Liver (tissue), 9 donors: ENCODE data around the gene GSX2. TPM values are rescaled to one million over a fixed set of nuclear protein-coding genes. Genes with fewer than 3 reads are reported as not detected.

Experiments used
- DNase-seq: peaks from one replicate; pipeline ENCODE4 v3.0.0-alpha.2; 2017; ENCODE audit warnings: low spot score
- H3K27ac ChIP-seq, 2 donors: one replicate each; pipeline ENCODE4 v1.7.0; 2013; ENCODE audit warnings: inconsistent platforms in 2 of 2, low read length in 2 of 2, control low read depth in 1 of 2, low read depth in 1 of 2, mild to moderate bottlenecking in 1 of 2
- H3K27me3 ChIP-seq, 4 donors: one replicate each; pipeline versions ENCODE4 v1.6.1 to v1.7.0; 2013; ENCODE audit warnings: low read length in 3 of 4, inconsistent platforms in 1 of 4, mild to moderate bottlenecking in 1 of 4, moderate library complexity in 1 of 4; ENCODE audit not compliant: control insufficient read depth in 4 of 4, insufficient read depth in 4 of 4
- H3K36me3 ChIP-seq, 4 donors: one replicate each; pipeline versions ENCODE4 v1.6.1 to v1.7.0; 2013; ENCODE audit warnings: low read length in 3 of 4, mild to moderate bottlenecking in 3 of 4, low read depth in 1 of 4, moderate library complexity in 1 of 4; ENCODE audit not compliant: control insufficient read depth in 4 of 4, insufficient read depth in 3 of 4
- H3K4me1 ChIP-seq, 4 donors: one replicate each; pipeline versions ENCODE4 v1.6.1 to v1.7.0; 2013; ENCODE audit warnings: low read length in 3 of 4, mild to moderate bottlenecking in 3 of 4, moderate library complexity in 1 of 4; ENCODE audit not compliant: control insufficient read depth in 4 of 4, insufficient read depth in 4 of 4
- H3K4me3 ChIP-seq, 3 donors: one replicate each; pipeline versions ENCODE4 v1.6.1 to v1.7.0; 2013; ENCODE audit warnings: low read length in 3 of 3, control low read depth in 1 of 3, low read depth in 1 of 3, mild to moderate bottlenecking in 1 of 3
- H3K9ac ChIP-seq, 2 donors: one replicate each; pipeline ENCODE4 v1.7.0; 2013; ENCODE audit warnings: low read length in 2 of 2, mild to moderate bottlenecking in 2 of 2, moderate library complexity in 2 of 2, control low read depth in 1 of 2, low read depth in 1 of 2
- H3K9me3 ChIP-seq, 4 donors: one replicate each; pipeline versions ENCODE4 v1.6.1 to v1.7.0; 2013; ENCODE audit warnings: low read length in 3 of 4; ENCODE audit not compliant: control insufficient read depth in 4 of 4
- EGR1 ChIP-seq, 2 donors: IDR thresholded peaks; 2 replicates each; pipeline ENCODE4 v1.6.1; 2016 to 2018; ENCODE audit warnings: antibody characterized with exemption in 2 of 2, low read depth in 2 of 2
- GABPA ChIP-seq, 2 donors: IDR thresholded peaks in 1 of 2; conservative IDR thresholded peaks in 1 of 2; 2 replicates each; pipeline ENCODE4 v1.6.1; 2016; ENCODE audit warnings: antibody characterized with exemption in 2 of 2, mild to moderate bottlenecking in 1 of 2, moderate library complexity in 1 of 2
- JUND ChIP-seq, 2 donors: IDR thresholded peaks; 2 replicates each; pipeline ENCODE4 v1.6.1; 2016; ENCODE audit warnings: antibody characterized with exemption in 2 of 2
- SP1 ChIP-seq: IDR thresholded peaks from 2 replicates; pipeline ENCODE4 v1.6.1; 2018; ENCODE audit warnings: antibody characterized with exemption, mild to moderate bottlenecking
- YY1 ChIP-seq: IDR thresholded peaks from 2 replicates; pipeline ENCODE4 v1.6.1; 2016; ENCODE audit warnings: antibody characterized with exemption, mild to moderate bottlenecking
- WGBS: extraction: QIAGEN DNeasy Blood & Tissue Kit; methylation state at CpG from one replicate; pipeline ENCODE4 v1.1.7; 2013; 5-methylcytosine and 5-hydroxymethylcytosine counted together
- polyA plus RNA-seq, 2 donors: library from polyadenylated mRNA; stranded (reverse) in 1 of 2; unstranded in 1 of 2; fragments of 200-250 nt in 1 of 2; fragments of >200 nt in 1 of 2; fragmentation: Nextera tagmentation in 1 of 2; extraction: Ambion mirVana in 1 of 2; gene quantifications; one replicate each; pipeline versions ENCODE4 v1.2.1 to v1.2.3, GENCODE V29; 2013 to 2015
- total RNA-seq, 2 donors: library from RNA; depleted of rRNA; stranded (reverse); fragments of >200 nt; gene quantifications; one replicate each; pipeline ENCODE4 v1.2.3, GENCODE V29; 2014
- TF ChIP-seq, protein P1 (sequence below): IDR thresholded peaks from 2 replicates; pipeline ENCODE4 v1.6.1; 2016; ENCODE audit warnings: antibody characterized with exemption, mild to moderate bottlenecking
- TF ChIP-seq, protein P2 (sequence below): fragments of 150-350 bp; IDR thresholded peaks from 2 replicates; pipeline ENCODE4 v1.5.1; 2017; ENCODE audit warnings: improper control_type of control experiment, low read depth, low read length; ENCODE audit not compliant: missing input control
- TF ChIP-seq, protein P3 (sequence below): IDR thresholded peaks from 2 replicates; pipeline ENCODE4 v1.6.1; 2016; ENCODE audit warnings: antibody characterized with exemption
- donor health status: healthy.
- donor health status: healthy.
- donor health status: healthy.
- donor health status: healthy.
- donor health status: healthy.

Gene GSX2
- total and polyA plus RNA-seq, 4 donors = not detected

DNA sequence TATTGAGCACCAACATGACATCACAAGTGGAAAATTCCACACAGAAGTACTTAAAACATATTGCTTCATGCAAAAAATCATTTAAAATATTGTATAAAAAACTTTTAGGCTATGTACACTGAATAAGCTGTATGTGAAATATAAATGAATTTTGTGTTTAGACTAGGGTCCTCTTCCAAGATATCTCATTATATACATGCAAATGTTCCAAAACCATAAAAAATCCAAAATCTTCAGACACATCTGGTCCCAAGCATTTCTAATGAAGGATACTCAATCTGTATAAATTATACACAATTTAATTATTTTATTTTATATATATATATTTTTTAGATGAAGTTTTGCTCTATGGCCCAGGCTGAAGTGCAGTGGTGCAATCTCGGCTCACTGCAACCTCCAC is 10.1 kb upstream of the GSX2 start:
- no peaks in the 10 kb centered on the region for H3K27me3 ChIP-seq
- 97% methylated on average over 1 of the region's 1 CpG for WGBS

DNA sequence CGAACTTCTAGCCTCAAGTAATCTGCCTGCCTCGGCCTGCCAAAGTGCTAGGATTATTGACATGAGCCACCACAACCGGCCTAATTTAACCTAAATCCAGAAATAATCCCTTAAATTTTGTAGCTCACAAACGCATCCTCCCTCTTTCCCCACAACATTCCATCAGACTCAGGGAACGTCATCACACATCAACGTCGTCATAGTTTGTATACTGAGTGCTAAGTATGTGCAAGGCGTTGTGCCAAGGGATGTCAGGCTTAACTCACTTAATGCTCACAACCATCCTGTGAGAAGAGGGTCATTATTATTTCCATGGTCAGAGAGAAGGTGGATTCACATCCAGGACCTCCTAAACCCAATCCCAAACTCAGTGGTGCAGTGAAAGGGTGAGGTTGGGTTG is 9.6 kb upstream of the GSX2 start:
- peak overlapping the region in 1 of 2 donors; percentile 65 for H3K9ac ChIP-seq
- no peaks in the 10 kb centered on the region for H3K9me3 ChIP-seq
- no peaks in the 10 kb centered on the region for H3K27me3 ChIP-seq
- TF ChIP-seq, protein P1, sequence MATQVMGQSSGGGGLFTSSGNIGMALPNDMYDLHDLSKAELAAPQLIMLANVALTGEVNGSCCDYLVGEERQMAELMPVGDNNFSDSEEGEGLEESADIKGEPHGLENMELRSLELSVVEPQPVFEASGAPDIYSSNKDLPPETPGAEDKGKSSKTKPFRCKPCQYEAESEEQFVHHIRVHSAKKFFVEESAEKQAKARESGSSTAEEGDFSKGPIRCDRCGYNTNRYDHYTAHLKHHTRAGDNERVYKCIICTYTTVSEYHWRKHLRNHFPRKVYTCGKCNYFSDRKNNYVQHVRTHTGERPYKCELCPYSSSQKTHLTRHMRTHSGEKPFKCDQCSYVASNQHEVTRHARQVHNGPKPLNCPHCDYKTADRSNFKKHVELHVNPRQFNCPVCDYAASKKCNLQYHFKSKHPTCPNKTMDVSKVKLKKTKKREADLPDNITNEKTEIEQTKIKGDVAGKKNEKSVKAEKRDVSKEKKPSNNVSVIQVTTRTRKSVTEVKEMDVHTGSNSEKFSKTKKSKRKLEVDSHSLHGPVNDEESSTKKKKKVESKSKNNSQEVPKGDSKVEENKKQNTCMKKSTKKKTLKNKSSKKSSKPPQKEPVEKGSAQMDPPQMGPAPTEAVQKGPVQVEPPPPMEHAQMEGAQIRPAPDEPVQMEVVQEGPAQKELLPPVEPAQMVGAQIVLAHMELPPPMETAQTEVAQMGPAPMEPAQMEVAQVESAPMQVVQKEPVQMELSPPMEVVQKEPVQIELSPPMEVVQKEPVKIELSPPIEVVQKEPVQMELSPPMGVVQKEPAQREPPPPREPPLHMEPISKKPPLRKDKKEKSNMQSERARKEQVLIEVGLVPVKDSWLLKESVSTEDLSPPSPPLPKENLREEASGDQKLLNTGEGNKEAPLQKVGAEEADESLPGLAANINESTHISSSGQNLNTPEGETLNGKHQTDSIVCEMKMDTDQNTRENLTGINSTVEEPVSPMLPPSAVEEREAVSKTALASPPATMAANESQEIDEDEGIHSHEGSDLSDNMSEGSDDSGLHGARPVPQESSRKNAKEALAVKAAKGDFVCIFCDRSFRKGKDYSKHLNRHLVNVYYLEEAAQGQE = no peak
- TF ChIP-seq YY1 (no peak), SP1 (no peak)
- TF ChIP-seq, protein P2, sequence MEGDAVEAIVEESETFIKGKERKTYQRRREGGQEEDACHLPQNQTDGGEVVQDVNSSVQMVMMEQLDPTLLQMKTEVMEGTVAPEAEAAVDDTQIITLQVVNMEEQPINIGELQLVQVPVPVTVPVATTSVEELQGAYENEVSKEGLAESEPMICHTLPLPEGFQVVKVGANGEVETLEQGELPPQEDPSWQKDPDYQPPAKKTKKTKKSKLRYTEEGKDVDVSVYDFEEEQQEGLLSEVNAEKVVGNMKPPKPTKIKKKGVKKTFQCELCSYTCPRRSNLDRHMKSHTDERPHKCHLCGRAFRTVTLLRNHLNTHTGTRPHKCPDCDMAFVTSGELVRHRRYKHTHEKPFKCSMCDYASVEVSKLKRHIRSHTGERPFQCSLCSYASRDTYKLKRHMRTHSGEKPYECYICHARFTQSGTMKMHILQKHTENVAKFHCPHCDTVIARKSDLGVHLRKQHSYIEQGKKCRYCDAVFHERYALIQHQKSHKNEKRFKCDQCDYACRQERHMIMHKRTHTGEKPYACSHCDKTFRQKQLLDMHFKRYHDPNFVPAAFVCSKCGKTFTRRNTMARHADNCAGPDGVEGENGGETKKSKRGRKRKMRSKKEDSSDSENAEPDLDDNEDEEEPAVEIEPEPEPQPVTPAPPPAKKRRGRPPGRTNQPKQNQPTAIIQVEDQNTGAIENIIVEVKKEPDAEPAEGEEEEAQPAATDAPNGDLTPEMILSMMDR = no peak
- WGBS = 61% methylated on average over 8 of the region's 8 CpGs
- DNase-seq = no peak
- H3K27ac ChIP-seq = peak overlapping the region; percentile 82 to 95
- peak overlapping the region in 2 of 3 donors; percentile 34 to 52 for H3K4me3 ChIP-seq
- peaks cover 0 to 26% (median 12%) of the 10 kb centered on the region in 4 donors for H3K4me1 ChIP-seq
- H3K36me3 ChIP-seq = no peaks in the 10 kb centered on the region

More for the DNA sequence above, 10.1 kb upstream of the GSX2 start:
- Histone ChIP-seq H3K4me1 (peaks cover 0 to 26% (median 12%) of the 10 kb centered on the region in 4 donors), H3K9ac (no peak overlapping the region), H3K36me3 (no peaks in the 10 kb centered on the region), H3K9me3 (no peaks in the 10 kb centered on the region), H3K4me3 (no peak overlapping the region), H3K27ac (no peak overlapping the region)
- TF ChIP-seq JUND (IDR thresholded peaks at IDR 0.05) (no peak), GABPA (IDR thresholded peaks at IDR 0.05 in 1 of 2, conservative IDR thresholded peaks at IDR 0.05 in 1 of 2) (no peak), EGR1 (IDR thresholded peaks at IDR 0.05; ENCODE audit: low read depth in 2 of 2) (no peak)
- TF ChIP-seq, protein P3, sequence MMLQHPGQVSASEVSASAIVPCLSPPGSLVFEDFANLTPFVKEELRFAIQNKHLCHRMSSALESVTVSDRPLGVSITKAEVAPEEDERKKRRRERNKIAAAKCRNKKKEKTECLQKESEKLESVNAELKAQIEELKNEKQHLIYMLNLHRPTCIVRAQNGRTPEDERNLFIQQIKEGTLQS = no peak
- TF ChIP-seq, protein P2 = no peak
- TF ChIP-seq, protein P1 = no peak
- no peak for DNase-seq
